Endothelial cell (in vitro differentiated cells): ENCODE measurements around the gene TSPAN9. TPM values are rescaled to one million over a fixed set of nuclear protein-coding genes. Genes with fewer than 3 reads are reported as not detected.
"Not testable (repeated sequence)": the region's sequence is repeated elsewhere in the genome, so short reads cannot be mapped to it uniquely, and the experiment has no call there.

Experiments used
- DNase-seq: peaks from one replicate; pipeline ENCODE4 v3.0.0; 2021; ENCODE audit warnings: low spot score
- H3K27ac Mint-ChIP-seq: one replicate; pipeline ENCODE4 v1.8.0; 2021; ENCODE audit warnings: mixed read lengths, inconsistent platforms; ENCODE audit not compliant: unreplicated experiment
- H3K27me3 Mint-ChIP-seq: one replicate; pipeline ENCODE4 v1.8.0; 2021; ENCODE audit warnings: mild to moderate bottlenecking, moderate library complexity, mixed read lengths, inconsistent platforms; ENCODE audit not compliant: unreplicated experiment
- H3K36me3 Mint-ChIP-seq: one replicate; pipeline ENCODE4 v1.8.0; 2021; ENCODE audit warnings: mild to moderate bottlenecking, low read depth, mixed read lengths, inconsistent platforms; ENCODE audit not compliant: unreplicated experiment
- H3K4me1 Mint-ChIP-seq: one replicate; pipeline ENCODE4 v1.8.0; 2021; ENCODE audit warnings: mild to moderate bottlenecking, mixed read lengths, inconsistent platforms; ENCODE audit not compliant: unreplicated experiment
- H3K4me3 Mint-ChIP-seq: one replicate; pipeline ENCODE4 v1.8.0; 2021; ENCODE audit warnings: mild to moderate bottlenecking, mixed read lengths, inconsistent platforms; ENCODE audit not compliant: unreplicated experiment
- H3K9me3 Mint-ChIP-seq: one replicate; pipeline ENCODE4 v1.8.0; 2021; ENCODE audit warnings: mixed read lengths, inconsistent platforms; ENCODE audit not compliant: unreplicated experiment
- total RNA-seq: library from RNA; stranded (reverse); fragmentation: NEBNext Ultra II Directional; extraction: Animal tissue kit (Norgen Biotek cat#: 25700); gene quantifications from one replicate; pipeline ENCODE4 v1.2.1, GENCODE V29; 2021; ENCODE audit not compliant: unreplicated experiment
- TF ChIP-seq, protein P1 (sequence below): fragments of 200-600 bp; sonication (generic); IDR thresholded peaks from one replicate; pipeline ENCODE4 v1.5.0; 2021; ENCODE audit warnings: antibody characterized with exemption; ENCODE audit not compliant: unreplicated experiment

Gene TSPAN9
- total RNA-seq, 1 donor from 2014 or later = 116 TPM

DNA sequence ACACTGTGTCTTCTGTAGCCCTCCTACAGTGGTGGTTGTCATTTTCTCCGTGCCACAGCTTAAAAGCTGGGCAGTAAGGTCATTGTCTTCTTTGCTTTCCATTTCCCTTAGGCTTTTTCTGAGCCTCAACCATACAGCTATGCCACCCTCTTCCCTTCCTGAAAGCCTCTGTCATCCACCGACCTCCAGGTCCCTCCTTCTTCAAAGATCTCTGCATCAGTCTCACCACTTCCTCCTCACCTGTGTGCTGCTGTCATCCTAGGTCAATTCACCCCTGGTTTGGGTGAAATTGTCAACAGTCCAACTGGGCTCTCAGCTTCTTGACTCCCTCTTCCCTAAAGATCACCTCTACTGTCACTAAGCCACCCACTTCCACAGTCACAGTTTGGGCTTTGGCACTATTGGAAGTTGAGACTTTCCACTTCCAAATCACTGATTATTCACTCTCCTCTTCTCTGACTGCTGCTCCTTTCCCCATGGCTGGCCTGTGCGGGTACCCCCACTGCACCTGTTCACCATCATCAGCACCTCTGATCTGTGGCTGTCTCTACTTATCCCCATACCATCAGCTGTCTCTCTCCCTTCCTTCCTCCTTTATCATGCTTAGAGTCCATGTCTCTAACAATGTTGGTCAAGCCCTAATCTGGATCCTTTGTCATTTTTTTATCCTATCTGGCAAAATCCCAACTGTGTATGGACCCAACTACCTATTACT, 15.5 kb upstream of the TSPAN9 start:
- Mint-ChIP-seq H3K27me3 (peaks cover 7% of the 10 kb centered on the region), H3K9me3 (no peaks in the 10 kb centered on the region), H3K36me3 (peaks cover 30% of the 10 kb centered on the region), H3K27ac (no peak overlapping the region), H3K4me1 (peaks cover 5% of the 10 kb centered on the region), H3K4me3 (peak overlapping the region; percentile 52)
- TF ChIP-seq, protein P1, sequence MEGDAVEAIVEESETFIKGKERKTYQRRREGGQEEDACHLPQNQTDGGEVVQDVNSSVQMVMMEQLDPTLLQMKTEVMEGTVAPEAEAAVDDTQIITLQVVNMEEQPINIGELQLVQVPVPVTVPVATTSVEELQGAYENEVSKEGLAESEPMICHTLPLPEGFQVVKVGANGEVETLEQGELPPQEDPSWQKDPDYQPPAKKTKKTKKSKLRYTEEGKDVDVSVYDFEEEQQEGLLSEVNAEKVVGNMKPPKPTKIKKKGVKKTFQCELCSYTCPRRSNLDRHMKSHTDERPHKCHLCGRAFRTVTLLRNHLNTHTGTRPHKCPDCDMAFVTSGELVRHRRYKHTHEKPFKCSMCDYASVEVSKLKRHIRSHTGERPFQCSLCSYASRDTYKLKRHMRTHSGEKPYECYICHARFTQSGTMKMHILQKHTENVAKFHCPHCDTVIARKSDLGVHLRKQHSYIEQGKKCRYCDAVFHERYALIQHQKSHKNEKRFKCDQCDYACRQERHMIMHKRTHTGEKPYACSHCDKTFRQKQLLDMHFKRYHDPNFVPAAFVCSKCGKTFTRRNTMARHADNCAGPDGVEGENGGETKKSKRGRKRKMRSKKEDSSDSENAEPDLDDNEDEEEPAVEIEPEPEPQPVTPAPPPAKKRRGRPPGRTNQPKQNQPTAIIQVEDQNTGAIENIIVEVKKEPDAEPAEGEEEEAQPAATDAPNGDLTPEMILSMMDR = no peak
- no peak for DNase-seq

DNA sequence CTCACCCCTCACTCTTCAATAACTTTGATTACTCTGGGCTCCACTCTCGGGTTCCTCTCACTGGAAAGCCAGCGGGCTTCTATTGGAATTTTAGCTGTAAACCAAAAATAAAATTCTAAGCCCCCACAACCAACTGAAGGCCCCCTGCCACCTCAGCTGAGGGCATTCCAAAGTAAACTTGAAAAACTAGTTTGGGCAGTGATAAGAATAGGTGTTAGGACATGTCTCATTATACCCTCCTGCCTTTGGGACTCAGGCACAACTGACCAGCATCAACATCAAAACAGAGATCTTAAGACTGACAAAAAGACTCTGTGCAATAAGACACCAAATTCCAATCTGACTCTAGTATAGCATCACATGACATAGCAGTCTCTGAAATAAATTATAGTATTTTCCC, 11.9 kb upstream of the TSPAN9 start:
- DNase-seq = no peak
- H3K4me3 Mint-ChIP-seq = no peak overlapping the region
- peaks cover 26% of the 10 kb centered on the region for H3K36me3 Mint-ChIP-seq
- H3K27me3 Mint-ChIP-seq = peaks cover 7% of the 10 kb centered on the region
- H3K9me3 Mint-ChIP-seq = no peaks in the 10 kb centered on the region
- H3K4me1 Mint-ChIP-seq = peaks cover 7% of the 10 kb centered on the region
- H3K27ac Mint-ChIP-seq = no peak overlapping the region
- TF ChIP-seq, protein P1 = no peak

DNA sequence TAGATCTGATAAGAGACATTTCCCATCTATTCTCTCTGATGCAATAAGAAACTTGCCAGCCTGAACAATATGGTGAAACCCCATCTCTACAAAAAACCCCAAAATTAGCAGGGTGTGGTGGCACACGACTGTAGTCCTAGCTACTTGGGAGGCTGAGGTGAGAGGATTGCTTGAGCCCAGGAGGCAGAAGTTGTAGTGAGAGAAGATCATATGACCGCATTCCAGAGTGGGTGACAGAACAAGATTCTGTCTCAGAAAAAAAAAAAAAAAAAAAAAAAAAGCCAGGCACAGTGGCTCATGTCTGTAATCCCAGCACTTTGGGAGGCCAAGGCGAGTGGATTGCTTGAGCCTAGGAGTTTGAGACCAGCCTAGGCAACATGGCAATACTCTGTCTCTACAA, 11.3 kb upstream of the TSPAN9 start:
- peaks cover 26% of the 10 kb centered on the region for H3K36me3 Mint-ChIP-seq
- not testable (repeated sequence) for H3K4me1 Mint-ChIP-seq, H3K27me3 Mint-ChIP-seq, DNase-seq, H3K27ac Mint-ChIP-seq, H3K4me3 Mint-ChIP-seq, H3K9me3 Mint-ChIP-seq

DNA sequence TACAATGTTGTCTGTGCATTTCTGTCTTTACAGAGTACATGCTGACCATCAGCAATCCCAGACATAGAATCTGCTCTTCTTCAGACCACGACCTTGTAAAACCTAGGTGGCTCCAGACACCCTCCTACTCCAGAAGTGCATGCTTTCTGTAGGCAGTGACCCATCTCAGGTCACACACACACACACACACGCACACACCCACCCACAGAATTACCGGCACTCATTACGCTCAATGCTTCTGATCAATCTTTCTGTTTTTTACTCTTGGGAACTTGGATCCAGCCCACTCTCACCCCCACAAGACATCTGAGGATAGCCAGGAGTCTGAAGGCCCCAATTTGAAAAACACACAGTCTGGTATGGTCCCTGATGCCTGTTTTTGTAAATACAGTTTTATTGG, 7.5 kb upstream of the TSPAN9 start:
- TF ChIP-seq, protein P1 = no peak
- no peaks in the 10 kb centered on the region for H3K27me3 Mint-ChIP-seq
- H3K9me3 Mint-ChIP-seq = no peaks in the 10 kb centered on the region
- H3K4me1 Mint-ChIP-seq = peaks cover 9% of the 10 kb centered on the region
- H3K27ac Mint-ChIP-seq = no peak overlapping the region
- DNase-seq = no peak
- peaks cover 5% of the 10 kb centered on the region for H3K36me3 Mint-ChIP-seq
- no peak overlapping the region for H3K4me3 Mint-ChIP-seq

DNA sequence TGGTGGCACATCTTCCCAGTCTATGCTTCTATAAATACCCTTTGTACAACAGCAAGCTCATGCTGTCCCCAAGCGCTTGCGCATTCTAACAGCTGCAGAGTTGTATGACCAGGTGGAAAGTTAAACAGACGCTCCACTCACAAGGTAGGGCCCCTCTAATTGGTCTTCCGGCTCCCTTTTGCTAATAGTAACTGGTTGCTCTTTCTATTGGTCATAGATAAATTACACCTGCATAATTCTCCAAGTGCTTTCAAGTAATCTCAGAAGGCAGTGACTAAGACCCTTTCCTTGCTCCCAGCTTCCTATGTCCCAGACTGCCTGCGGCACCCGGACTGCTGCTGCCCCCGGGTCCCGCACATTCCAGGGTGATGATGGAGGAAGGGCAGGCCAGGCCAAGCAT, 6.1 kb upstream of the TSPAN9 start:
- peaks cover 5% of the 10 kb centered on the region for H3K36me3 Mint-ChIP-seq
- H3K27ac Mint-ChIP-seq = no peak overlapping the region
- TF ChIP-seq, protein P1 = no peak
- H3K27me3 Mint-ChIP-seq = peaks cover 1% of the 10 kb centered on the region
- H3K4me1 Mint-ChIP-seq = peaks cover 13% of the 10 kb centered on the region
- H3K9me3 Mint-ChIP-seq = no peaks in the 10 kb centered on the region
- no peak for DNase-seq
- no peak overlapping the region for H3K4me3 Mint-ChIP-seq
